ENCODE data around the gene RICTOR. TPM values are rescaled to one million over a fixed set of nuclear protein-coding genes. Genes with fewer than 3 reads are reported as not detected.

RICTOR gene
- total and polyA plus RNA-seq, 2 donors (not counting 1 experiment from before 2014, with no cell fraction given) = 17.1 to 26.3 TPM

DNA sequence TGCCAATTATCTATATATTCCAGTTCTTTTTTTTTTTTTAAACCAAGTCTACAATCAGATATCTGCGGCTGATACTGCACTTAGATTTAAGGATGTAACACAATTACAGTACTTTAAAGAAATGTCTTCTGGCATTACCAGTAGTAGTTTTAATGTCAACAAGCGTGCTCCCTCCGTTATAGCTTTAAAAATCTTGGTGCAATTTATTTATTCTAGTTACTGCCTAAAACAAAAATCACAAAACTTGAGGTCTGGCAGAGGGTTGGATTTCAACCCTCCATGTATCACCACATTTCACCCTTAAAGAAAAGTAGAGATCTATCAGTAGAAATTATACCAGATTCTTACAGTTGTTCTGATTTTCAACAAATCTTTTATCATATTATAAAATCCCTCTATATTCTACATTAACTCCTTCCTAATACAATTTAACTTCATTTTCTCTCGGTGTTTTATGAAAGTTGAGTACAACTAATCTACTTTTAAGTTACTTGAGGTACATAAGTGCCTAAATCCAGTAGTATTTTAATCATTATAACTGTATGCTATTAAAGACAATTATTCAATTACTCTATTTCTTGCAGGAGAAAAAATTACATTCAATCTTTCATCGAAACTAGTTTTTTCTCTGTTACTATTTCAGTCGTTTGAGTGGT, 2.0 kb upstream of the RICTOR start:
- Histone ChIP-seq H4K20me1 (ENCODE audit: control insufficient read depth, extremely low read depth, insufficient read depth, low read length) (no peaks in the 10 kb centered on the region), H3K4me3 (replicated peaks in 1 of 4; ENCODE audit: control extremely low read depth in 1 of 4, insufficient read depth in 1 of 4, low read depth in 3 of 4, low read length in 4 of 4) (no peak overlapping the region), H3K27ac (ENCODE audit: insufficient read depth, low read length) (no peak overlapping the region), H2AFZ (ENCODE audit: low read length) (peak overlapping the region; percentile 26), H3K4me1 (ENCODE audit: control insufficient read depth, extremely low read depth, insufficient read depth, low read length) (peaks cover 3% of the 10 kb centered on the region), H3K9ac (ENCODE audit: insufficient read depth, low read length) (no peak overlapping the region), H3K36me3 (ENCODE audit: control insufficient read depth, insufficient read depth, low read length) (no peaks in the 10 kb centered on the region), H3K27me3 (ENCODE audit: control insufficient read depth, insufficient read depth, low read length) (no peaks in the 10 kb centered on the region), H3K9me3 (ENCODE audit: control insufficient read depth, insufficient read depth, low read depth, low read length) (no peaks in the 10 kb centered on the region), H3K79me2 (ENCODE audit: control insufficient read depth, insufficient read depth, low read length) (peaks cover 26% of the 10 kb centered on the region), H3K4me2 (ENCODE audit: extremely low read depth, insufficient read depth, low read length) (peak overlapping the region; percentile 40)
- TF ChIP-seq, protein P1, sequence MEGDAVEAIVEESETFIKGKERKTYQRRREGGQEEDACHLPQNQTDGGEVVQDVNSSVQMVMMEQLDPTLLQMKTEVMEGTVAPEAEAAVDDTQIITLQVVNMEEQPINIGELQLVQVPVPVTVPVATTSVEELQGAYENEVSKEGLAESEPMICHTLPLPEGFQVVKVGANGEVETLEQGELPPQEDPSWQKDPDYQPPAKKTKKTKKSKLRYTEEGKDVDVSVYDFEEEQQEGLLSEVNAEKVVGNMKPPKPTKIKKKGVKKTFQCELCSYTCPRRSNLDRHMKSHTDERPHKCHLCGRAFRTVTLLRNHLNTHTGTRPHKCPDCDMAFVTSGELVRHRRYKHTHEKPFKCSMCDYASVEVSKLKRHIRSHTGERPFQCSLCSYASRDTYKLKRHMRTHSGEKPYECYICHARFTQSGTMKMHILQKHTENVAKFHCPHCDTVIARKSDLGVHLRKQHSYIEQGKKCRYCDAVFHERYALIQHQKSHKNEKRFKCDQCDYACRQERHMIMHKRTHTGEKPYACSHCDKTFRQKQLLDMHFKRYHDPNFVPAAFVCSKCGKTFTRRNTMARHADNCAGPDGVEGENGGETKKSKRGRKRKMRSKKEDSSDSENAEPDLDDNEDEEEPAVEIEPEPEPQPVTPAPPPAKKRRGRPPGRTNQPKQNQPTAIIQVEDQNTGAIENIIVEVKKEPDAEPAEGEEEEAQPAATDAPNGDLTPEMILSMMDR (conservative IDR thresholded peaks at IDR 0.05 in 1 of 2, IDR thresholded peaks at IDR 0.05 in 1 of 2; ENCODE audit: low read depth in 1 of 2, low read length in 2 of 2) = no peak
- TF ChIP-seq EZH2 (IDR thresholded peaks at IDR 0.05; ENCODE audit: low read length, missing control alignments) = no peak
- no peak for DNase-seq (ENCODE audit: low read depth in 2 of 2)

DNA sequence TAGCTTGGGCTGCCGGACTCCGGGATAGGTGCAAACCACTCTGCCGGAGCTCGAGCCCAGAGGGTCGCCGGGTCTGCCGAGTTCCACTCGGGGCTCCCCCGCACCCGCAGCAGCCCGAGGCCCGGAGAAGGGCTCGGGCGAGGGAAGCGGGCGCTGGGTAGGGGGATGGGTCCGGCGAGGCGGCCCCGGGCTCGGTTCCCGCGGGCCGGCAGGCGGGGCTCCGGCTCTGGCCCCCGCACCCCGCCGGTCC, 507 bp downstream of the RICTOR start:
- DNase-seq (ENCODE audit: low read depth in 2 of 2) = no peak
- Histone ChIP-seq H3K27ac (ENCODE audit: insufficient read depth, low read length) (peak overlapping the region; percentile 93), H3K9me3 (ENCODE audit: control insufficient read depth, insufficient read depth, low read depth, low read length) (no peaks in the 10 kb centered on the region), H3K36me3 (ENCODE audit: control insufficient read depth, insufficient read depth, low read length) (no peaks in the 10 kb centered on the region), H2AFZ (ENCODE audit: low read length) (peak overlapping the region; percentile 68), H3K4me2 (ENCODE audit: extremely low read depth, insufficient read depth, low read length) (peak overlapping the region; percentile 76), H3K9ac (ENCODE audit: insufficient read depth, low read length) (peak overlapping the region; percentile 99), H3K4me3 (replicated peaks in 1 of 4; ENCODE audit: control extremely low read depth in 1 of 4, insufficient read depth in 1 of 4, low read depth in 3 of 4, low read length in 4 of 4) (peak overlapping the region; percentile 62 to 97 (median 90)), H3K79me2 (ENCODE audit: control insufficient read depth, insufficient read depth, low read length) (peaks cover 46% of the 10 kb centered on the region), H4K20me1 (ENCODE audit: control insufficient read depth, extremely low read depth, insufficient read depth, low read length) (no peaks in the 10 kb centered on the region), H3K27me3 (ENCODE audit: control insufficient read depth, insufficient read depth, low read length) (no peaks in the 10 kb centered on the region), H3K4me1 (ENCODE audit: control insufficient read depth, extremely low read depth, insufficient read depth, low read length) (peaks cover 3% of the 10 kb centered on the region)
- TF ChIP-seq, protein P1 (conservative IDR thresholded peaks at IDR 0.05 in 1 of 2, IDR thresholded peaks at IDR 0.05 in 1 of 2; ENCODE audit: low read depth in 1 of 2, low read length in 2 of 2) = no peak
- no peak for TF ChIP-seq EZH2 (IDR thresholded peaks at IDR 0.05; ENCODE audit: low read length, missing control alignments)

DNA sequence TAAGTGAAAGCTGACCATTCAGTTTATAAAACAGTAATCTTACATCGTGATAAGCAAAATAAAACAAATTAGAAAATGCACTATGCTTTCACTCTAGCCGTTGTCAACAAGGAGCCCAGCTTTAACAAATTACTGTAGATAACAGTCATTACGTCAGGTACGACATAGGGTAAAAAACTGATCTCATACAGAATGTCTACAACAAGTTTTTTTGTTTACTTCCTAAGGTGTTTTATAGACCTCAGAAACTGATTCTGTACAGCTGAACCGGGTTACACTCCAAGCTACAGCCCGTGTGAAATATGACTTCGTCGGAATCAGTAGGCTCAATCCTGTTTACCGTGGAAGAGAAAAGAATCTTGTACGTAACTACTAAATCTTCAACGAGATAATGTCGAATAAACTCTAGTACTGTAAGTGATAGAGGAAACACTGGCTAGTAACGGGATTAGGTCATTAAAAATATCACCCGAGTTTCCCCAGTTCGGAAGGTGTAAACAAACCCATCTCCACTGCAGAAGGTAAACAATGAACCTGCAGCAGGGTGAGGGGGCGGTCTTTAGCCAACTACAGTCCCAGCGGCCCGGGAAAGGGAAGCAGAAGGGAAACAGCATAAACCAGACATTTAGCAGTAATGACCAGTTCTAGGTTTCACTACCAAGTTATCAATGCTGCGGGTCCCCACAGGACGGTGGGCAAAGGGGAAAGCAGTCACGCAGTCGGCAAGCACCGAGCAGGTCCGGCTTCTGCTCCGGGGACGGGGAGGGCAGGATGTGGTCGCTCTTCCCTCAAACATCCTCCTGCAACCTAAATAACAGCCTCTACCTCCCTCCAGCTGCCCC, 1.1 kb downstream of the RICTOR start:
- H3K27ac ChIP-seq (ENCODE audit: insufficient read depth, low read length) = peak overlapping the region; percentile 93
- peaks cover 3% of the 10 kb centered on the region for H3K4me1 ChIP-seq (ENCODE audit: control insufficient read depth, extremely low read depth, insufficient read depth, low read length)
- H4K20me1 ChIP-seq (ENCODE audit: control insufficient read depth, extremely low read depth, insufficient read depth, low read length) = no peaks in the 10 kb centered on the region
- peak overlapping the region; percentile 99 for H3K9ac ChIP-seq (ENCODE audit: insufficient read depth, low read length)
- no peaks in the 10 kb centered on the region for H3K27me3 ChIP-seq (ENCODE audit: control insufficient read depth, insufficient read depth, low read length)
- peak overlapping the region; percentile 62 to 97 (median 90) for H3K4me3 ChIP-seq (replicated peaks in 1 of 4; ENCODE audit: control extremely low read depth in 1 of 4, insufficient read depth in 1 of 4, low read depth in 3 of 4, low read length in 4 of 4)
- no peaks in the 10 kb centered on the region for H3K9me3 ChIP-seq (ENCODE audit: control insufficient read depth, insufficient read depth, low read depth, low read length)
- H2AFZ ChIP-seq (ENCODE audit: low read length) = peak overlapping the region; percentile 68
- DNase-seq (ENCODE audit: low read depth in 2 of 2) = peak; percentile 50 to 52
- TF ChIP-seq EZH2 (IDR thresholded peaks at IDR 0.05; ENCODE audit: low read length, missing control alignments) = no peak
- TF ChIP-seq, protein P1 (conservative IDR thresholded peaks at IDR 0.05 in 1 of 2, IDR thresholded peaks at IDR 0.05 in 1 of 2; ENCODE audit: low read depth in 1 of 2, low read length in 2 of 2) = no peak
- H3K36me3 ChIP-seq (ENCODE audit: control insufficient read depth, insufficient read depth, low read length) = no peaks in the 10 kb centered on the region
- H3K4me2 ChIP-seq (ENCODE audit: extremely low read depth, insufficient read depth, low read length) = peak overlapping the region; percentile 76
- peaks cover 52% of the 10 kb centered on the region for H3K79me2 ChIP-seq (ENCODE audit: control insufficient read depth, insufficient read depth, low read length)
